DND-41 (cell line): Measurements from ENCODE around the gene THBD.

ENCODE experiments used
- EZH2 ChIP-seq: IDR thresholded peaks from 3 replicates; pipeline ENCODE4 v1.6.1; 2012; ENCODE audit warnings: borderline replicate concordance, low read depth, mild to moderate bottlenecking, moderate library complexity, low read length, inconsistent platforms; ENCODE audit not compliant: severe bottlenecking
- TF ChIP-seq, protein P1 (sequence below): IDR thresholded peaks from 2 replicates; pipeline ENCODE4 v1.5.1; 2012; ENCODE audit warnings: borderline replicate concordance, low read length, moderate library complexity, mild to moderate bottlenecking; ENCODE audit not compliant: poor library complexity, severe bottlenecking; ENCODE audit errors: extremely low read depth

DNA sequence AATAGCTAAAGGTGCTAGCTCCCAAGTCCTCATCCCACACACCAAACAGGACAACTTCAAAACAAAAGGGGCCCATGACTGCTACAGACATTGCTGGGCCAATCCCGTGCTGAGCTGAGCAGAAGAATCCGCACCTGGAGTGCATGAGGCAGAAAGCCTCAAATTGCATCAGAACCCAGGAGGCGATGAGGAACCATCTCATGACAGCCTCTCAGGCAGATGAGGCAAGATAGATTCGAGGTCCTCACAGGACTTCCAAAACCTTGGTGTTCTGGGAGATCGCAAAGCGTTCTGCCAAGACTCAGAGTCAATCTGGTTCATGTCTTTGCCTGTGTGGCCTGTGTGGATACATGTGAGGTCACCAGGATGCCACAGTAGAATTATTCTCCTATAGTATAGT, 47.2 kb downstream of the THBD start:
- TF ChIP-seq, protein P1, sequence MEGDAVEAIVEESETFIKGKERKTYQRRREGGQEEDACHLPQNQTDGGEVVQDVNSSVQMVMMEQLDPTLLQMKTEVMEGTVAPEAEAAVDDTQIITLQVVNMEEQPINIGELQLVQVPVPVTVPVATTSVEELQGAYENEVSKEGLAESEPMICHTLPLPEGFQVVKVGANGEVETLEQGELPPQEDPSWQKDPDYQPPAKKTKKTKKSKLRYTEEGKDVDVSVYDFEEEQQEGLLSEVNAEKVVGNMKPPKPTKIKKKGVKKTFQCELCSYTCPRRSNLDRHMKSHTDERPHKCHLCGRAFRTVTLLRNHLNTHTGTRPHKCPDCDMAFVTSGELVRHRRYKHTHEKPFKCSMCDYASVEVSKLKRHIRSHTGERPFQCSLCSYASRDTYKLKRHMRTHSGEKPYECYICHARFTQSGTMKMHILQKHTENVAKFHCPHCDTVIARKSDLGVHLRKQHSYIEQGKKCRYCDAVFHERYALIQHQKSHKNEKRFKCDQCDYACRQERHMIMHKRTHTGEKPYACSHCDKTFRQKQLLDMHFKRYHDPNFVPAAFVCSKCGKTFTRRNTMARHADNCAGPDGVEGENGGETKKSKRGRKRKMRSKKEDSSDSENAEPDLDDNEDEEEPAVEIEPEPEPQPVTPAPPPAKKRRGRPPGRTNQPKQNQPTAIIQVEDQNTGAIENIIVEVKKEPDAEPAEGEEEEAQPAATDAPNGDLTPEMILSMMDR, result no peak
- TF ChIP-seq EZH2, result no peak
